K562 (cell line): ENCODE data around the gene NACC1. TPM values are rescaled to one million over a fixed set of nuclear protein-coding genes. Genes with fewer than 3 reads are reported as not detected.

ENCODE experiments used
- ARID2 ChIP-seq: fragments of 450-650 bp; IDR thresholded peaks from 2 replicates; pipeline ENCODE4 v1.6.1; 2017; ENCODE audit warnings: antibody characterized with exemption, mild to moderate bottlenecking
- CCAR2 ChIP-seq: fragments of 200-400 bp; formaldehyde crosslinking; IDR thresholded peaks from 2 replicates; pipeline ENCODE4 v1.6.1; 2017; ENCODE audit warnings: mild to moderate bottlenecking, low read depth, low read length
- ESRRB ChIP-seq: fragments of 250-450 bp; sonication (Bioruptor Pico); IDR thresholded peaks from 2 replicates; pipeline ENCODE4 v1.5.0; 2020; ENCODE audit warnings: mild to moderate bottlenecking, moderate library complexity, borderline replicate concordance
- HLTF ChIP-seq: fragments of 450-650 bp; IDR thresholded peaks from 2 replicates; pipeline ENCODE4 v1.6.1; 2016
- MAZ ChIP-seq, 2 experiments: fragments of 450-650 bp in 1 of 2; sonication (generic) in 1 of 2; formaldehyde crosslinking; IDR thresholded peaks in 1 of 2; conservative IDR thresholded peaks in 1 of 2; 2 replicates each; pipeline versions ENCODE4 v1.4.0 to v1.5.0; 2020; ENCODE audit warnings: mild to moderate bottlenecking in 1 of 2, missing genetic modification reagents in 1 of 2
- MCM2 ChIP-seq: fragments of 450-650 bp; IDR thresholded peaks from 2 replicates; pipeline ENCODE4 v1.6.1; 2017; ENCODE audit warnings: low read depth, mild to moderate bottlenecking
- NCOA6 ChIP-seq: fragments of 450-650 bp; IDR thresholded peaks from 2 replicates; pipeline ENCODE4 v1.6.1; 2017; ENCODE audit warnings: mild to moderate bottlenecking
- NCOR1 ChIP-seq: fragments of 450-650 bp; IDR thresholded peaks from 2 replicates; pipeline ENCODE4 v1.6.1; 2016; ENCODE audit warnings: mild to moderate bottlenecking, moderate library complexity
- NR2C1 ChIP-seq, 2 experiments: fragments of 450-650 bp; IDR thresholded peaks; 2 replicates each; pipeline ENCODE4 v1.6.1; 2017; ENCODE audit warnings: mild to moderate bottlenecking in 2 of 2, antibody characterized with exemption in 1 of 2, inconsistent platforms in 1 of 2, missing compliant biosample characterization in 1 of 2, missing genetic modification characterization in 1 of 2
- NUFIP1 ChIP-seq: fragments of 450-650 bp; IDR thresholded peaks from 2 replicates; pipeline ENCODE4 v1.6.1; 2018; ENCODE audit not compliant: partially characterized antibody
- PPARD ChIP-seq: fragments of 250-450 bp; sonication (Bioruptor Pico); IDR thresholded peaks from 2 replicates; pipeline ENCODE4 v1.8.0; 2022; ENCODE audit warnings: inconsistent platforms, mild to moderate bottlenecking, moderate library complexity
- RUNX1 ChIP-seq: sonication (generic); IDR thresholded peaks from 2 replicates; pipeline ENCODE4 v1.6.1; 2016; ENCODE audit warnings: antibody characterized with exemption, low read depth
- TCF7 ChIP-seq: sonication (generic); IDR thresholded peaks from 2 replicates; pipeline ENCODE4 v1.6.1; 2016; ENCODE audit warnings: antibody characterized with exemption, borderline replicate concordance
- TEAD4 ChIP-seq, 2 experiments: sonication (generic) in 1 of 2; formaldehyde crosslinking in 1 of 2; IDR thresholded peaks; 2 replicates each; pipeline versions ENCODE4 v1.6.1 to v1.8.0; 2012 to 2022; ENCODE audit warnings: borderline replicate concordance in 1 of 2, inconsistent platforms in 1 of 2, low read length in 1 of 2, mild to moderate bottlenecking in 1 of 2, missing genetic modification reagents in 1 of 2
- ZEB2 ChIP-seq: fragments of 450-650 bp; IDR thresholded peaks from 2 replicates; pipeline ENCODE4 v1.6.1; 2016
- ZNF436 ChIP-seq: fragments of 250-450, 450-650 bp; sonication (Bioruptor Pico); formaldehyde crosslinking; IDR thresholded peaks from 2 replicates; pipeline ENCODE4 v1.7.0; 2020; ENCODE audit warnings: mild to moderate bottlenecking
- ZSCAN29 ChIP-seq: fragments of 450-650 bp; IDR thresholded peaks from 2 replicates; pipeline ENCODE4 v1.6.1; 2017
- polyA plus RNA-seq, 8 experiments: library from polyadenylated mRNA; depleted of rRNA in 4 of 8; stranded (reverse) in 5 of 8; unstranded in 3 of 8; fragments of >200 nt; fragmentation: Nextera tagmentation in 2 of 8; fragmentation: Illumina TruSeq in 1 of 8; extraction: Ambion mirVana in 2 of 8; extraction: Trizol in 1 of 8; gene quantifications; 2 replicates each; pipeline versions ENCODE4 v1.2.1 to v1.2.3, GENCODE V29; 2011 to 2014; ENCODE audit warnings: inconsistent platforms in 1 of 8, missing spikeins in 1 of 8
- total RNA-seq, 7 experiments: library from RNA; depleted of rRNA in 6 of 7; stranded (reverse); fragments of >200 nt in 6 of 7; fragmentation: Illumina TruSeq in 2 of 7; extraction: Trizol in 2 of 7; gene quantifications; 2 replicates each; pipeline versions ENCODE4 v1.2.1 to v1.2.3, GENCODE V29; 2011 to 2021; ENCODE audit warnings: low replicate concordance in 1 of 7
- TF ChIP-seq, protein P1 (sequence below): fragments of 250-450 bp; sonication (Bioruptor Pico); IDR thresholded peaks from 2 replicates; pipeline ENCODE4 v1.6.1; 2021; ENCODE audit warnings: mild to moderate bottlenecking
- TF ChIP-seq, protein P2 (sequence below): IDR thresholded peaks from 3 replicates; pipeline ENCODE4 v1.6.1; 2011; ENCODE audit warnings: borderline replicate concordance, mild to moderate bottlenecking; ENCODE audit not compliant: insufficient read length, insufficient read depth
- TF ChIP-seq, protein P3 (sequence below): sonication (generic); formaldehyde crosslinking; IDR thresholded peaks from 2 replicates; pipeline ENCODE4 v1.9.0; 2022; ENCODE audit warnings: mild to moderate bottlenecking, missing genetic modification reagents
- TF ChIP-seq, protein P4 (sequence below): sonication (generic); formaldehyde crosslinking; IDR thresholded peaks from 2 replicates; pipeline ENCODE4 v1.8.1; 2023; ENCODE audit warnings: mild to moderate bottlenecking, missing genetic modification reagents, moderate library complexity
- TF ChIP-seq, protein P5 (sequence below): sonication (generic); formaldehyde crosslinking; IDR thresholded peaks from 2 replicates; pipeline ENCODE4 v1.8.0; 2022; ENCODE audit warnings: mild to moderate bottlenecking, missing genetic modification reagents, borderline replicate concordance

Gene NACC1
- total and polyA plus RNA-seq, 9 of the 15 experiments (the other 6 are each of a cell fraction or from before 2014, with no cell fraction given) = 0.04 to 96.6 (median 25.8) TPM

DNA sequence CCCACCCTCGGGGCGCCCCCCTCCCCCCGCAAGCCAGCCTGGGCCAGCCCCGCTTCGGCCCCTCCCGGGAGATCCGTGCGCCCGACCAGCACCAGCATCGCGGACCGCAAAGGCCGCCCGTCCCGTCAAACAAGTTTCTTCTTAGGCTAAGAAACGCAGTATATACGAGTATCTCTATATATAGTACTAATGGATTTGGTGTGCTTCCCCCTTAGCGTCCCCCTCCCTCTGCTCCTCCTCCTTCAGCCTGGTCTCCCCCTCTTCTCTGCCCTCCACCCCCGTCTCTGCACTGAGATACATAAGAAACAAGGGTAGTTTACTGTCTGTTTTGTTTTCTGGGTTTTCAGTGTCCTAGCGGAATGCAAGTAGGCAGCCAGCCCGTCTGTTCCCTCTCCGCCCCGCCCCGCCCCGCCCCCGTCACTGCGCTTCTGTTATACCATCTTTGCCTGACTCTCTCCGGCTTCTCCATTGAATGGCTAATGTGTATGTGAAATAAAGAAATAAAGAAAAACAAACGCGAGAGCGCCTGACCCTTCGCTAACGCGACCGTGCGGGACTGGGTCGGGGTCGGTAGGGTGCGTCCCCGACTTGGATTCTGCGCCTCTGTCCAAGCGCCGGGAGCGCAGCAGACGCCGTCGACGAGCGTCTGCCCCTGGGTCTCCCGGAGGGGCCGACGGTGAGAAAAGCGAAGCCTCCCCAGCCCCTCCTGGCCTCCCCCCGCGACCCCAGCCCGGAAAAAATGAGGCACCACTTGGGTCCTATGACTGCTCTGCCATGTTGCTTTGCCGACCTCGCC lies 19.6 kb upstream of the NACC1 start (continued):
- TF ChIP-seq PPARD (CRISPR knock-in tag) (no peak), NR2C1 (IDR thresholded peaks at IDR 0.05) (no peak), NR2C1 (tag; IDR thresholded peaks at IDR 0.05) (no peak), NUFIP1 (no peak), ZEB2 (no peak), CCAR2 (no peak), ESRRB (CRISPR knock-in tag) (peak; percentile 75; the same call in 1 of the 2 replicates), ZSCAN29 (no peak), NCOR1 (no peak), ARID2 (no peak), MAZ (CRISPR knock-in tag; conservative IDR thresholded peaks at IDR 0.05 in 1 of 2, IDR thresholded peaks at IDR 0.05 in 1 of 2) (peak; percentile 18 to 29; a peak in 1 of 4 replicates), HLTF (0 out of 2 replicates have a peak, but pooled peaks have one; percentile 70), ZNF436 (CRISPR knock-in tag) (no peak), MCM2 (no peak), RUNX1 (no peak), NCOA6 (peak; percentile 93), TEAD4 (IDR thresholded peaks at IDR 0.05; ENCODE audit: low read length) (no peak; the same call in none of the 2 replicates), TEAD4 (CRISPR knock-in tag; IDR thresholded peaks at IDR 0.05; ENCODE audit: borderline replicate concordance) (no peak), TCF7 (no peak)
- TF ChIP-seq, protein P1, sequence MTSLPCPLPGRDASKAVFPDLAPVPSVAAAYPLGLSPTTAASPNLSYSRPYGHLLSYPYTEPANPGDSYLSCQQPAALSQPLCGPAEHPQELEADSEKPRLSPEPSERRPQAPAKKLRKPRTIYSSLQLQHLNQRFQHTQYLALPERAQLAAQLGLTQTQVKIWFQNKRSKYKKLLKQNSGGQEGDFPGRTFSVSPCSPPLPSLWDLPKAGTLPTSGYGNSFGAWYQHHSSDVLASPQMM = 0 out of 2 replicates have a peak, but pooled peaks have one; percentile 56
- TF ChIP-seq, protein P2, sequence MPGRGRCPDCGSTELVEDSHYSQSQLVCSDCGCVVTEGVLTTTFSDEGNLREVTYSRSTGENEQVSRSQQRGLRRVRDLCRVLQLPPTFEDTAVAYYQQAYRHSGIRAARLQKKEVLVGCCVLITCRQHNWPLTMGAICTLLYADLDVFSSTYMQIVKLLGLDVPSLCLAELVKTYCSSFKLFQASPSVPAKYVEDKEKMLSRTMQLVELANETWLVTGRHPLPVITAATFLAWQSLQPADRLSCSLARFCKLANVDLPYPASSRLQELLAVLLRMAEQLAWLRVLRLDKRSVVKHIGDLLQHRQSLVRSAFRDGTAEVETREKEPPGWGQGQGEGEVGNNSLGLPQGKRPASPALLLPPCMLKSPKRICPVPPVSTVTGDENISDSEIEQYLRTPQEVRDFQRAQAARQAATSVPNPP = no peak
- TF ChIP-seq, protein P3, sequence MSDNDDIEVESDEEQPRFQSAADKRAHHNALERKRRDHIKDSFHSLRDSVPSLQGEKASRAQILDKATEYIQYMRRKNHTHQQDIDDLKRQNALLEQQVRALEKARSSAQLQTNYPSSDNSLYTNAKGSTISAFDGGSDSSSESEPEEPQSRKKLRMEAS (CRISPR knock-in tag) = peak; percentile 2; the same call in 1 of the 2 replicates
- TF ChIP-seq, protein P4, sequence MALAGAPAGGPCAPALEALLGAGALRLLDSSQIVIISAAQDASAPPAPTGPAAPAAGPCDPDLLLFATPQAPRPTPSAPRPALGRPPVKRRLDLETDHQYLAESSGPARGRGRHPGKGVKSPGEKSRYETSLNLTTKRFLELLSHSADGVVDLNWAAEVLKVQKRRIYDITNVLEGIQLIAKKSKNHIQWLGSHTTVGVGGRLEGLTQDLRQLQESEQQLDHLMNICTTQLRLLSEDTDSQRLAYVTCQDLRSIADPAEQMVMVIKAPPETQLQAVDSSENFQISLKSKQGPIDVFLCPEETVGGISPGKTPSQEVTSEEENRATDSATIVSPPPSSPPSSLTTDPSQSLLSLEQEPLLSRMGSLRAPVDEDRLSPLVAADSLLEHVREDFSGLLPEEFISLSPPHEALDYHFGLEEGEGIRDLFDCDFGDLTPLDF (CRISPR knock-in tag) = no peak
- TF ChIP-seq, protein P5, sequence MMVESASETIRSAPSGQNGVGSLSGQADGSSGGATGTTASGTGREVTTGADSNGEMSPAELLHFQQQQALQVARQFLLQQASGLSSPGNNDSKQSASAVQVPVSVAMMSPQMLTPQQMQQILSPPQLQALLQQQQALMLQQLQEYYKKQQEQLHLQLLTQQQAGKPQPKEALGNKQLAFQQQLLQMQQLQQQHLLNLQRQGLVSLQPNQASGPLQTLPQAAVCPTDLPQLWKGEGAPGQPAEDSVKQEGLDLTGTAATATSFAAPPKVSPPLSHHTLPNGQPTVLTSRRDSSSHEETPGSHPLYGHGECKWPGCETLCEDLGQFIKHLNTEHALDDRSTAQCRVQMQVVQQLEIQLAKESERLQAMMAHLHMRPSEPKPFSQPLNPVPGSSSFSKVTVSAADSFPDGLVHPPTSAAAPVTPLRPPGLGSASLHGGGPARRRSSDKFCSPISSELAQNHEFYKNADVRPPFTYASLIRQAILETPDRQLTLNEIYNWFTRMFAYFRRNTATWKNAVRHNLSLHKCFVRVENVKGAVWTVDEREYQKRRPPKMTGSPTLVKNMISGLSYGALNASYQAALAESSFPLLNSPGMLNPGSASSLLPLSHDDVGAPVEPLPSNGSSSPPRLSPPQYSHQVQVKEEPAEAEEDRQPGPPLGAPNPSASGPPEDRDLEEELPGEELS (CRISPR knock-in tag) = no peak
